Activated naive CD4-positive, alpha-beta T cell treated with anti-CD3 and anti-CD28 coated beads, Interleukin-2, amount 50 U/mL, for 72 hours (primary cell): ENCODE measurements around the gene EHMT1. TPM values are rescaled to one million over a fixed set of nuclear protein-coding genes. Genes with fewer than 3 reads are reported as not detected.
"Not testable (repeated sequence)": the region's sequence is repeated elsewhere in the genome, so short reads cannot be mapped to it uniquely, and the experiment has no call there.

ENCODE experiments used
- ATAC-seq, 2 donors: fragments of 150-1000 bp; cut with Tn5 transposase; 2 replicates each; pipeline ENCODE4 v1.10.0; 2021; ENCODE audit warnings: mild to moderate bottlenecking in 2 of 2, moderate library complexity in 2 of 2
- DNase-seq, 2 donors: peaks; one replicate each; pipeline ENCODE4 v3.0.0; 2021 to 2022; ENCODE audit warnings: low spot score in 2 of 2
- H3K27ac Mint-ChIP-seq, 2 donors: one replicate each; pipeline ENCODE4 v1.8.0; 2022; ENCODE audit warnings: mild to moderate bottlenecking in 2 of 2, mixed read lengths in 2 of 2
- H3K36me3 Mint-ChIP-seq, 2 donors: one replicate each; pipeline ENCODE4 v1.8.0; 2022; ENCODE audit warnings: mixed read lengths in 2 of 2
- H3K9me3 Mint-ChIP-seq, 2 donors: one replicate each; pipeline ENCODE4 v1.8.0; 2022; ENCODE audit warnings: mixed read lengths in 2 of 2
- total RNA-seq, 2 donors: library from RNA; stranded (reverse); gene quantifications; one replicate each; pipeline ENCODE4 v1.2.3, GENCODE V29; 2022

Gene EHMT1
- total RNA-seq, 2 donors from 2014 or later: 80.4 to 85.0 TPM

DNA sequence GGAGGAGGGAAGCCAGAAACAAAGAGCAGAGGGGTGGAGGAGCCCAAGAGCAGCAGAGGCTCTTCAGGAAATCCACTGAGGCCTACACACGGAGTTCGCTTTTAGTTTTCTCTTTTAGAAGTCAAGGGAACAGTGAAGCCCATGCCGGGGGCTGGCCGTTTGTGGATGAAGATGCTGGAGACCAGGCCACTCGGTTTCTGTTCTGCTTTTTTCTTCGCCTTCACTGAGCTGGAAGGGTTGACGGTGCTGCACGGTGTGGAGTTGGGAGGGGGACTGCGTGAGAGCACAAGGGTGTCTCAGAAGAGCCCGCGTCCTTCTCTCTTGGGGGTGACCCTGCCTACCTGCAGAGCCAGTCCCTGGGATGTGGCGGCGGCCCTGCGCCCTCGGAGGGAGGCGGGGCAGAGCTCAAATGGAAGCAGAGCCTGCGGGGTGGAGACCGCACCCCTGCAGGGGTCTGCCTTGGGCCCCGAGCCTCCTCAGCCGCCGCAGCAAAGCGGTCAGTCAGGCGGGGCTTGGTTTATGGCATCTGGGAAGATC is 190.3 kb downstream of the EHMT1 start:
- Mint-ChIP-seq H3K36me3 (peaks cover 0 to 19% of the 10 kb centered on the region in 2 donors), H3K27ac (peak overlapping the region in 1 of 2 donors; percentile 72), H3K9me3 (no peaks in the 10 kb centered on the region)
- no peak for ATAC-seq
- DNase-seq: no peak

DNA sequence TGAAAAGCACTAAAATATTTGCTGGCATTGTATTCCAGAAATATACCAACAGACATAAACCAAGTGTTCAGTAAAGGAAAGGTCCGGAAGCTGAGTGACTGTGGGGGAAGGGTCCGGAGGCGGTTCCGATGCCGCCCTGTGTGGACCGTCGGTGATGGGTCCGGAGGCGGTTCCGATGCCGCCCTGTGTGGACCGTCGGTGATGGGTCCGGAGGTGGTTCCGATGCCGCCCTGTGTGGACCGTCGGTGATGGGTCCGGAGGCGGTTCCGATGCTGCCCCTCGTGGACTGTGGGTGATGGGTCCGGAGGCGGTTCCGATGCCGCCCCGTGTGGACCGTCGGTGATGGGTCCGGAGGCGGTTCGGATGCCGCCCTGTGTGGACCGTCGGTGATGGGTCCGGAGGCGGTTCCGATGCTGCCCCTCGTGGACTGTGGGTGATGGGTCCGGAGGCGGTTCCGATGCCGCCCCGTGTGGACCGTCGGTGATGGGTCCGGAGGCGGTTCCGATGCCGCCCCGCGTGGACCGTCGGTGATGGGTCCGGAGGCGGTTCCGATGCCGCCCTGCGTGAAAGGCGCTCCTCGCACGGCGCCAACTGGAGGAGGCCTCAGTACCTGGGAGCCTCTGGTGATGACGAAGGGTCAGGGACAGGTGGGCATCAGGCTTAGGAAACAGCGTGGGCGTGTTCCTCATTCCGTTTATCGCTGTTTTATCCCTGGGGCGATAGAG is 191.1 kb downstream of the EHMT1 start:
- DNase-seq, H3K9me3 Mint-ChIP-seq, ATAC-seq: not testable (repeated sequence)
- Mint-ChIP-seq H3K27ac (peak overlapping the region in 1 of 2 donors; percentile 72), H3K36me3 (peaks cover 0 to 13% of the 10 kb centered on the region in 2 donors)

DNA sequence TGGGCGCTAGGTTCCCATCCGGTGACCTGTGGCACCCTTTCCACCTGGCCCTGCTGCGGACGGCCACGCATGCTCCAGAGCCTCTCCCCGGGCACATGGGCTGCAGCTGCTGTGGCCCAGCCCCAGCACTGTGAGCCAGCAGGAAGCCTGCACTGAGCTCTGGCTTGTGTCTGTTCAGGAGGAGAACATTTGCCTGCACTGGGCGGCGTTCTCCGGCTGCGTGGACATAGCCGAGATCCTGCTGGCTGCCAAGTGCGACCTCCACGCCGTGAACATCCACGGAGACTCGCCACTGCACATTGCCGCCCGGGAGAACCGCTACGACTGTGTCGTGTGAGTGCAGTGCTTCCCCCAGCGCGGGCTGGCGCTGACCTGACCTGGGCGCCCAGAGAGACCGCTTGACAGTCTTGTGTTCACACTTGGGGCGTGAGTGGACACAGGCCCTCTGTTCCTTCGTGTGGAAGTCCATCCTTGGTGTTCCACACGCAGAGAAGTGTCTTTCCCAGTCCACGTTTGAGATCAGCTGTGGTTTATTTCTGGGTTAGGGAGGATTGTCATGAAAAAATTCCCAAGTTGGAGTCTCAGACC is 192.6 kb downstream of the EHMT1 start:
- no peak for DNase-seq
- H3K9me3 Mint-ChIP-seq: no peaks in the 10 kb centered on the region
- H3K36me3 Mint-ChIP-seq: peaks cover 0 to 6% of the 10 kb centered on the region in 2 donors
- no peak for ATAC-seq
- H3K27ac Mint-ChIP-seq: no peak overlapping the region

DNA sequence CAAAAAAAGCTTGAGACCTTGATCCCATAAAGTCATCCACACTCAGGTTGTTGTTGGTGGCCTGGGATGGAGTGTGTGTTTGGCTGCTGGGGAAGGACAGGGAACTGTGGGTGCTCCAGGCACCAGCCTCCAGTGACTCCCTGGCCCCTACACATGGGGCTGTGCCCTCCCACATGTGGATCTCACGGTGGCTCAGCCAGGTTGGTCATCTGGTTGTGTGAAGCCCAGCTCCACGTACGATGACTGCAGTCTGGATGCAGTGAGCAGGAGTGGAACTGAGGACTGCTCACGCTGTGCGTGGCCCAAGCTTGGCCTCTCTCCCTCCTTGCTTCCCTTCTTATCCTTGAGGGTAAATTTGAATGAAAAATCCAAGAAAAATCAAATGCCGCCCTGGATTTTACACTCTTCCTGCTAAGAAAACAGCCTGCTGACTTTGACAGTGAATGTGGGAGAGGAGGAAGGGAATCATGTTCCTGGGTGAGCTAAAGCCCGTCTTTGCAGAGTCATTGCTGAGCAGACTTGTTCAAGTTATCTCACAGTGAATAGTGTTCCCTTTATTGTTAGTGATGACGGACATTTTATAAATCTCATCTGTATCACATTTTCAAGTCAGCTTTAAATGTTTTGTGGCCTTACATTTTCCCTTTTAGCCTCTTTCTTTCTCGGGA is 193.7 kb downstream of the EHMT1 start:
- H3K9me3 Mint-ChIP-seq: no peaks in the 10 kb centered on the region
- ATAC-seq: no peak
- no peak overlapping the region for H3K27ac Mint-ChIP-seq
- DNase-seq: no peak
- peaks cover 3 to 4% of the 10 kb centered on the region in 2 donors for H3K36me3 Mint-ChIP-seq

DNA sequence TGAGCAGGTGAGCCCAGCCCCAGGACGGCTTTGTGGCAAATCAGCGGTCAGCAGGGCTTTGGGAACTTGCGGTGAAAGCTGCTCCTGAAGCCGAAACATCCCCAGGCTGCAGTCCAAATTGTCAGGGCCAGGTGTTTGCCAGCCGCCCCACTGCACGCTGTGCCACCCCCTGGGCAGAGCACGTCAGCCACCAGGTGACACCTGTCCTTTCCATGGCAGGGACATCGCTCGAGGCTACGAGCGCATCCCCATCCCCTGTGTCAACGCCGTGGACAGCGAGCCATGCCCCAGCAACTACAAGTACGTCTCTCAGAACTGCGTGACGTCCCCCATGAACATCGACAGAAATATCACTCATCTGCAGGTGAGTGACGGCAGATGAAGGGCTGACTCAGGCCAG is 194.4 kb downstream of the EHMT1 start:
- no peaks in the 10 kb centered on the region for H3K9me3 Mint-ChIP-seq
- DNase-seq (no peak), ATAC-seq (no peak)
- H3K27ac Mint-ChIP-seq: no peak overlapping the region
- H3K36me3 Mint-ChIP-seq: peaks cover 10 to 11% of the 10 kb centered on the region in 2 donors

DNA sequence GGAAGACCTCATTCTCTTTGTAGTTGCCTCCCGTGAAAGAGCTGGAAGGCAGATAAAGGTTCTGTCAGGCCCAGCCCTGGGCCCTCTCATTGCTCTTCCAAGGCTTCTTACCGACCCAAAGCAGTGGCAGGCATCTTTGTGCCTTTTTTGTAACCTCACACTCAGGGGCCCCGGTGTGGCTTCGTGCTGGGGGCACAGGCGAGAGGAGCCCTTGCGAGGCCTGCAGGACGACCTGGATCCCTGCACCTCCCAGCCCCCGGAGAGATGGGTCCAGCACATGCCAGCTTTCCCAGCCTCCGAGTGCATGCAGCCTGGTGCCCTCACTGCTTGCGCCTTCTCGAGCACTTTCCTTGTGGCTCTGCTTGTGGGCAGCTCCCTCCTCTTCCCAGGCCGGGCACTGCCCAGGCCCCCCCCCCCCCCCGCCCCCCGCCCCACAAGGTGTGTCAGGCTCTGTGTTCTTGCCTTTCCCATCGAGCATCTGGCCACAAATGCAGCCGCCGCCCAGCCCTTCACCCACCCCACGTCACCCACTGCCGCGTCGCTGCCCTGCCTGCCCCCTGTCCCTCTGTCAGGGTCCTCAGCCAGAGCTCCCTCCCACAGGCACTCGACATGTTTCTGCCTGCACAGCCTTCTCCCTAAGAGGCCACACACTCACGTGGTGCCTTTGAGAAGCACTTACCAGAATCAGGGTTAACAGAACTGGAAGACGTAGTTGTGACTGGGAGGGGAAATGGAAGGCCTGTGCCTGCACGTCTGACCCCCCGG is 195.0 kb downstream of the EHMT1 start:
- H3K36me3 Mint-ChIP-seq: peaks cover 12 to 14% of the 10 kb centered on the region in 2 donors
- peak overlapping the region; percentile 81 to 92 for H3K27ac Mint-ChIP-seq
- no peaks in the 10 kb centered on the region for H3K9me3 Mint-ChIP-seq
- no peak for DNase-seq
- no peak for ATAC-seq

DNA sequence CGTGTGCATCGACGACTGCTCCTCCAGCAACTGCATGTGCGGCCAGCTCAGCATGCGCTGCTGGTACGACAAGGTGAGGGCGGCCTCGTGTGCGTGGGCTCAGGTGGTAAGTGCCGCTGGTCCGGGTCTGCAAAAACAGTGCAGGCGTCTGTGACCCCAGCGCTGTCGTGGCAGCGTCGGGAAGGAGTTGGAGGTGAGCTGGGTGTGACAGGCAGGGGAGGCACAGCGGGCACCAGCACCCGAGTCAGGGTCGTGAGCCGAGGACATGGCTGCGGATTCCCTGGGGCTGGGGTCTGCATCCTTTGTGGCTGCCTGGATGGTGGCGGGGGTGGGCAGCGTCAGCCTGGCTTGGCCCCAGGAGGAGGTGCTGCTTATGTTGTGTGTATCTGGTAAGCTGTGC is 195.6 kb downstream of the EHMT1 start:
- DNase-seq: no peak
- no peaks in the 10 kb centered on the region for H3K9me3 Mint-ChIP-seq
- H3K27ac Mint-ChIP-seq: peak overlapping the region; percentile 81 to 92
- ATAC-seq: no peak
- peaks cover 12 to 14% of the 10 kb centered on the region in 2 donors for H3K36me3 Mint-ChIP-seq

DNA sequence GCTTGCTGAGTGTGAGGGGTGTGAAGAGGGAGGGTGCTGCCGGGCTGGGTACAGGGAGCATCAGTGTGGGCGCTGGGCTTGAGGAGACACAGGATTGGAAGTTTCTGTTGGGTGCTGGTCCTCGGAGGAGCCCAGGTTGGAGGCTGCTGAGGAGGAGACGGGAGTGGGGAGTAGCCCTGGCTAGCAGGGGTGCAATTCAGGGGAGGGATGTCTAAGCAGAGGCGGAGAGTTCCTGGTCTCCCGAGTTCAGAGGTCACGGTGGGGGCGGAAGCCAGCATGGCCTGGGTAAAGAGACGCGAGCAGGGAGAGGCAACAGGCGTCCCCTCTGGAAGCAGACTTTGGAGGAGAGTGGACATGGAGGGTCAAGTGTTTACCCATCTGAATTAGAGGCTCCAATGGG is 196.0 kb downstream of the EHMT1 start:
- H3K36me3 Mint-ChIP-seq: peaks cover 12 to 14% of the 10 kb centered on the region in 2 donors
- H3K27ac Mint-ChIP-seq: peak overlapping the region; percentile 81 to 92
- DNase-seq: no peak
- no peak for ATAC-seq
- no peaks in the 10 kb centered on the region for H3K9me3 Mint-ChIP-seq

DNA sequence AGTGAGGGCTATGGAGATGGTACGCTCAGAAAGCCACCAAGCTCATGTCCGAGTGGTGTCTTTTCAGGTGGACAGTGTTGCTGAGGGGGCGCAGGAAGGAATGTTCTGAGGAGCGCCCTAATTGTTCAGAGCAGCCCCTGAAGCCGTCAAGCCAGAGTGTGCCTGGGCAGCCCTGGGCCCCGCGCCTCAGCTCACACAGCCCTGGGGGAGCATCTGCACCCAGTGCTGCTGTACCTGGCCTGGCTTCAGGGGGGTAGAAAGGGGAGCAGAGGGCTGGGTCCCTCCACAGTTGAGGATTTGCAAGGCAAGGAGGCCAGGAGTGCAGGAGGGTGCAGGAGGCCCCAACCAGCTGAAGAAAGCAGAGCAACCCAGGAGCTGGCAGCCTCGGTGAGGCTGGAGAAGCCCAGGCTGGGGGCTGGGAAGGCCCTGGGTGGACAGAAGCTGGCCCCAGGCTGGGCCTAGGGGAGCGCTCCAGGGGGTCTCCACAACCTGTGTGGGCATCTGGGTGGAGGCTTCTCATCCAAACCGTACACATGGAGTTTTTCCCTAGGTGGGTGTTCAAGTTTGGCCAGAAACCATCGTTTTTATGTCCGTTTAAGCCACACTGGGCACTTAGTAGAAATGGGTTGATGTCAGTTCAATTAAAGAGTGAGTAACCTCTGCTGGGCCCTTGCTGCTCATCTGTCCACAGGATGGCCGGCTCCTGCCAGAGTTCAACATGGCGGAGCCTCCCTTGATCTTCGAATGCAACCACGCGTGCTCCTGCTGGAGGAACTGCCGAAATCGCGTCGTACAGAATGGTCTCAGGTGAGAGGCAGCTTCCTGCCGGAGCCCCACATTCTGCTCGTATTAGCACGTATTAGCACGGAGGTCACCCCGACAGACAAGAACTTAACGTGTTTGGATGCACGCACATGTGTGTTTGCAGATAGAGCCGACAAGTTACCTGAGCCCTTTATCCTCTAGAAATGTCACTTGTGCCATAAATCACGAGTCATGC is 196.8 kb downstream of the EHMT1 start:
- H3K27ac Mint-ChIP-seq: peak overlapping the region; percentile 81 to 88
- no peaks in the 10 kb centered on the region for H3K9me3 Mint-ChIP-seq
- no peak for DNase-seq
- no peak for ATAC-seq
- H3K36me3 Mint-ChIP-seq: peaks cover 12 to 14% of the 10 kb centered on the region in 2 donors

DNA sequence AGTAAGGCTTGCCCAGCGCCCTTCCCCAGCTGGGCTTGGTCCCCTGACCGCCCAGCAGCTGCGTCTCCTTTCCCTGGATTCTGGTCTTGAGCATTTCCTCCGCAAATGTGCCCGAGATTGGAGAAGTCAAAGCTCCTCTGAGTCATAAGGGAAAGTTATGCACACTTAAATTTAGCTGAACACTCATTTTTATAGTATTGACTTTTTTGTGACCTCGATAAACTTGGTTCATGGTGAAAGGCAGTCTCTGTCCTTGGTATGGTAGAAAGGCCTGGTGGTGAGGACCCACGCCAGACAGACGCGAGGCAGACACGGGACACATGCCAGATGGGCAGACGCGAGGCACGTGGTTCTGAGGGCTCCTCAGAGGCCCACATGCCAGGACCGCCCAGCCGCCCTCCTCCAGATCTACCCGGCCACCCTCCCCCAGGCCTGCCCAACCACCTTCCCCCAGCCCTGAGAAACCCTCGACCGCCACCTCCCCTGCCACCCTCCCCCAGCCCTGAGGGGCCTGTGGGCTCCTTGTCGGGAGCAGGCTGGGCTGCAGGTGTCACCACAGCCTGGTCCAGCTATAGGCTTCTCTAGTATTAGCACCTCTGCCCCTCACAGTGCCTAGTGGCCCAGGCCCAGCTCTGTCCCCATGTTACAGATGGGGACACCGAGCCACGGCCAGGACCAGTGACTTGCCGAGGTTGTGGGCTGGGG is 197.9 kb downstream of the EHMT1 start:
- peak in 1 of 2 donors; percentile 13 for DNase-seq
- Mint-ChIP-seq H3K27ac (peak overlapping the region in 1 of 2 donors; percentile 66), H3K36me3 (peaks cover 12 to 14% of the 10 kb centered on the region in 2 donors), H3K9me3 (no peaks in the 10 kb centered on the region)
- ATAC-seq: no peak

DNA sequence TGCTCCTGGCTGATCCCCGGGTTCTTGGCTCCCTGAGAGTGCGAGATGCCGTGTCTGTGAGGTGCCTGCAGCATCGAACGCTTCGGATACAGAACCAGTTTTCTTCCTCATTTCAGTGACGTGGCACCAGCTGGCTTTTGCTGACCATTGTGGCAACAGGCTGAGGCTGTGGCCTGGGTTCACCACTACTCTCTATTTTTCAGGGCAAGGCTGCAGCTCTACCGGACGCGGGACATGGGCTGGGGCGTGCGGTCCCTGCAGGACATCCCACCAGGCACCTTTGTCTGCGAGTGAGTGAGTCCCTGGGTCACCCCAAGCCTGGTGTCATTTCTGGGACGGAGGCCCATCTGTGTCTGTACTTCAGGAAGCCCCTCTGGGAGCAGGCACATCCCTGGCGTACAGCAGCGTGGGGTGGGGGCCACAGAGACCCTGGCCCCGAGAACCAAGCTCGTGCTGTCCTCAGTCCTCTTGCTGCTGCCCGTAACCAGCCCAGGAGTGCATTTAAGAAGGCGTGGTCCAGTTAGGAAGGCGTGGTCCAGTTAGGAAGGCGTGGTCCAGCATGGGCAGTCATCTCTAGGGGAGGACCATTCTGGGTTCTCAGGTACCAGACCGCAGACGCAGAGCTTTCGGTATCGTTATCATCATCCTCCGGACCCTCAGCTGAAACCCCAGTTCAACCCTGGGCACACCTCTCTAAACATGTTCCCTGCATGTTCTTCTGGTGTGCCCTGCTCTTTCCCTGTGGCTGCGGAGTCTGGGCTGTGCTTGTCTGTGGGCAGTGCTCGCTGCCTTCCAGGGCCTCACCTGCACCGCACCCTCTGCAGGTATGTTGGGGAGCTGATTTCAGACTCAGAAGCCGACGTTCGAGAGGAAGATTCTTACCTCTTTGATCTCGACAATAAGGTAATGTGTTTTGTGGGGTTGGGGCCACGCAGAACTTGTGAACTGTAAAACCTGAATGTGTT is 198.7 kb downstream of the EHMT1 start:
- ATAC-seq (no peak), DNase-seq (peak in 1 of 2 donors; percentile 51)
- peak overlapping the region; percentile 29 to 66 for H3K27ac Mint-ChIP-seq
- H3K36me3 Mint-ChIP-seq: peaks cover 12 to 19% of the 10 kb centered on the region in 2 donors
- no peaks in the 10 kb centered on the region for H3K9me3 Mint-ChIP-seq

DNA sequence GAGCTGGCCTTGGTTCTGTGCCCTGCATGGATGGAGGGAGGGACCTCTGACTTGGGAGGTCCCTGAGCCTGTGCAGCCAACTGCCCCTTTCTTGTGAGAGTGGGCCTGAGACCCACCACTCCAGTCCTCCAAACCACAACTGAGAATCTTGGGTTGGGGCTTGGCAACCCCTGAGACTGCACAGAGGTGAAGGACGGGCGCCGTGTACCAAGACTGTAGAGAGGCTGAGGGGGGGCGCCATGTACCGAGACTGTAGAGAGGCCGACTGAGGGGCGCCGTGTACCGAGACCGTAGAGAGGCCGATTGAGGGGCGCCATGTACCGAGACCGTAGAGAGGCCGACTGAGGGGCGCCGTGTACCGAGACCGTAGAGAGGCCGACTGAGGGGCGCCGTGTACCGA is 199.5 kb downstream of the EHMT1 start:
- ATAC-seq: no peak
- Mint-ChIP-seq H3K27ac (peak overlapping the region in 1 of 2 donors; percentile 29), H3K9me3 (no peaks in the 10 kb centered on the region), H3K36me3 (peaks cover 12 to 19% of the 10 kb centered on the region in 2 donors)
- no peak for DNase-seq

DNA sequence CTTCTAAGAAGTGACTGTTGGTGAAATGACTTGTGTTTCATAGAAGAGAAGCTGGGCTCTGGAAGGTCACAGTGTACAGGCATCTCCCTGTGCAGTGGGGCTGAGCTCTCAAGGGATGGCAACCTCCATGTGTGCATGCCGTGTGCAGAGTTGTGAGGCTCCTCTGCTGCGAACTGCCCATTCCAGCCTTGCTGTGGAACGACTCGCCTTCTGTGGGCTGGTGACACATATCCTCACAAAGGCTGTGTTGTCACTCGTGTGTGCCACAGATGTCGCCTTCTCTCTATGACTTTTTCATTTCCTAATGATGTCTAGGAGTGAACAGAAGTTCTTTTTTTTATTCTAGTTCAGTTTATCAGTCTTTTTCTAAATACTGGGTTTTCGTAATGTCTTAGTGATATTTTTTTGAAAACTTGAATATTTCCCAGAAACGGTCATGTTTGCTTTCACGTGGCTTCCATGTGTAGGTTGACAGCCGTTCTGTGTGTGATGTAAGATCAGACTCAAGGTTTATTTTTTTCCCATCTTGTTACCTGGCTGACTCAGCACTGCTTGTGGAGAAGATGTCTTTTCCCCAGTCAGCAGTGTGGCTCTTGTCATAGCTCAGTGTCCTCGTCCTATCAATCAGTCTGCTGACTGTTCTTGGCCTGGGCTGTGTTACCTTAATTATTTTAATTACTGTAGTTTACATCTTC is 201.5 kb downstream of the EHMT1 start:
- H3K27ac Mint-ChIP-seq: peak overlapping the region; percentile 54 to 60
- H3K9me3 Mint-ChIP-seq: no peaks in the 10 kb centered on the region
- no peak for DNase-seq
- ATAC-seq: peak; percentile 59 to 73
- peaks cover 30% of the 10 kb centered on the region in 2 donors for H3K36me3 Mint-ChIP-seq
